NCI-H345 (cell line): ENCODE data around the gene IGF2BP2.
"Not testable (repeated sequence)": the region's sequence is repeated elsewhere in the genome, so short reads cannot be mapped to it uniquely, and the experiment has no call there.

Source experiments
- DNase-seq: peaks from one replicate; lab custom pipeline; 2025; lab: John Stamatoyannopoulos, UW

The IGF2BP2 gene

DNA sequence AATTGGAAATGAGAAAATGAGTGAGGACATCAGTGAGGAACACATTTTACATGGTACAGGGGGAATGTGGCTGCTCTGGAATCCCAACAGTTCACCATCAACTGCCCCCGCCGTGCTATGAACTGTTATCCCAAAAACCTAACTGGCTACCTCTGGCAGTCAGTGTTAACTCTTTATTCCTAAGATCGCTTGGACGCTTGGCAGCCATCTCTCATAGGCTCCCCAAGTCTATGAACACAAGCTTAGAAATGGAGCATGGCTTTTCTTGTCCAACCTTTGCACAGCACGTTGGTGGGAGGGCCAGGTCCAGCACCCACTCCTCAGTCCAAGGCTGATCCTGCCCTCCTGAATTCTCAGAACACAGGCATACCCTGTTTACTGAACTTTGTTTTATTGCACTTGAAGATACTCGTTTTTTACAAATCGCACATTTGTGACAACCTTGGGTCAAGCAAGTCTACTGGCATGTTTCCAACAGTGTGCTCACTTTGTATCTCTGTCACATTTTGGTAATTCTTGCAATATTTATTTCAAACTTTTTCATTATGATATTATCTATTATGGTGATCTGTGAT lies 185.1 kb downstream of the IGF2BP2 start:
- no peak for DNase-seq

GRCh38 chr3:185638651-185639050 lies 186.2 kb downstream of the IGF2BP2 start:
- not testable (repeated sequence) for DNase-seq

DNA sequence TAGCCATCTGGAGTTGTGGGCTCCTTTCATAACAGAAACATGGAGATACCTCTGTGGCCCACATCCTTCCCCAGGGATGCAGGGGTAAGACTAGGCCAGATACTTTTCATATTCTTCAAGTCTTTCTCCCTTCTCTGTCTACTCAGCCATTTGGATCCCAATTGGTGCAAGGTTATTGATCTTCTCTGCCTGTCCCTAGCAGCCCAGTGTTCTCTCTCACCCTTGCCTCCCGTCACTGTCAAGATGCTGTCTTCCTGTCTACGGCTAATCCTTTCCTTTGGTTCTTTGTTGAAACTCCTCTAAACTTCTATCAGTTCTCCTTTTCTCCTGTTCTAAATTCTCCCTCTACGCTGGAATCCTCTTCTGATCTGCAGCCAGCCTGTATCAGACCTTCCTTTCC lies 187.5 kb downstream of the IGF2BP2 start:
- no peak for DNase-seq

DNA sequence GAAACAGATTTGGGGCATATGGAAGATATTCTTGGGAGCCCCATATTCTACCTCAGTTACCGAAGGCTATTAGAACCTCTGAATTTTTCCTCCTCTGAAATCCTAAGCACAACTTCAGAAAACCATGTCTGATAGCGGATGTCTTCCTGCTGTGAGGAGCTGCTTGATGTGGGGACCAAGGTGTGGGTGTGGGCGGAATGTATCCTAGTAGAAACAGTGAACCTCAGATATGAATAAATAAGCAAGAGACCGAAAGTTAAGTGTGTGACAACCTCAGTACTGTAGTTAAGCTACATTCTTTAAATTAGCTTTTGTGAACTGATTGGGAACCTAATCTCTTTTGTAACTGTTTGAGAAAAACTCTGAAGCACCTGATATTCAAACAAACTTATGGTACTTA lies 191.8 kb downstream of the IGF2BP2 start:
- DNase-seq = no peak

- no peak for DNase-seq
Measured at GRCh38 chr3:185631508-185632206, 193.2 kb downstream of the IGF2BP2 start.

DNA sequence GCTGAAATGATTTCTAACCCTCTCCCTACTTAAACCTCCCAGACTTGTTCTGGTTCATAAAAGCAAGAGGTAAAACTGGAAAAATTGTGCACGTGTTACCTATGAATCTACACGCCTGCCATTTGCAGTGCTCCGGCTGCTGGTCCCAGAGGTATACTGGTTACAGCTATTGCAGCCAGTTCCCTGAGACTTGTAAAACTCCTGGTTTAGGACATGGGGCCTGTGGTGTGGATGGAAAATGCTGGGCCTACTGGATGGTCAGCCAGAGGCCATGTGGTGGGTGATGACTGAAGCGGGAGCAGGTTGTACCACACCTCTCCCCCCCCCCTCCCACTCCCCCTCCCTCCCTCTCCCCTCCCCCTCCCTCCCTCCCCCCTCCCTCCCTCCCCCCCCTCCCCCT lies 193.7 kb downstream of the IGF2BP2 start:
- no peak for DNase-seq

- no peak for DNase-seq
Measured at GRCh38 chr3:185630182-185630622, 194.6 kb downstream of the IGF2BP2 start.

DNA sequence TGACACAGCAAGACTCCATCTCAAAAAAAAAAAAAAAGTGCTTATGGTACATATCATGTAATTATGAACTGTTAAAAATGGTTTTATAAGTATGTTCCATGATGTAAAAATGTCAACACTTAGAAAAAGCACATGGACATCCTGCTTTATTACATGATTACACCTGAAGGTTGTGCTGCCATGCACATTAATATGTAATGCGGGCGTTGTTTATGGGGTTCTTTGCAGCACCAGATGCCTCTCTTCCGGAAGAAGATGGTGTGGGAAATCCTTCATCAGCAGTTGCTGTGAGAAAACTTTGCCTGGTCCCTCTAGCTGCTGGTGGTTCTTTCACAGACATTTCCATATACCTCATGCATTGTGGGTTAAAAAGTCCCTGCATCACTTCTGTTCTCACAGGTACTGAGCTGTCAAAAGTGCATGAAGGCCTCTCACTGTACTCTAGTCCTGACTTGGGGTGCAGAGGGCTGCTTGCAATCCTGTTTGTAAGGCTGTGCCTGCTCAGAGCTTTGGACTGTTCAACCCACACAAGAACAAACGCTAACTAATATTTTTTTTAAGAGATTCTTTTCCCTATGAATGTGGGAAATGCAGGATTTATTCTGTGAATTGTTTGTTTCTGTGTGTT lies 195.2 kb downstream of the IGF2BP2 start:
- no peak for DNase-seq

DNA sequence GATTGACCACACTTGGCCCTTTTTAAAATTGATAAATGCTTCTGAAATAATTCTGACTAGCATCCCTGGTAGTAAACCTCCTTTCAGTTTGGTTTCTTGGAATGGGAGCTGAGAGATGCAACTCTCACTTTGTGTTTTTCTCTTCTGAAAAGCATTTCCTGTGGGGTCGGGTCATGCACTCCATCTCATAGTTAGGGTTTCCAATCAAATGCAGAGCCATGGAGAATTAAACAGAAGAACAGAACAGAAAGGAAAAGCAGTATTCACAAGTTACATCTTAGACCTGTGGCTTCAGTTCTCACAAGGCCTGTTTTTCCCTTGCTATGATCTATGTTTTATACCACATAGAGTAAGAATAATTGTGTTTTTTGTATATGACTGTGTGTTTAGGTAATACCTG lies 199.1 kb downstream of the IGF2BP2 start:
- no peak for DNase-seq

DNA sequence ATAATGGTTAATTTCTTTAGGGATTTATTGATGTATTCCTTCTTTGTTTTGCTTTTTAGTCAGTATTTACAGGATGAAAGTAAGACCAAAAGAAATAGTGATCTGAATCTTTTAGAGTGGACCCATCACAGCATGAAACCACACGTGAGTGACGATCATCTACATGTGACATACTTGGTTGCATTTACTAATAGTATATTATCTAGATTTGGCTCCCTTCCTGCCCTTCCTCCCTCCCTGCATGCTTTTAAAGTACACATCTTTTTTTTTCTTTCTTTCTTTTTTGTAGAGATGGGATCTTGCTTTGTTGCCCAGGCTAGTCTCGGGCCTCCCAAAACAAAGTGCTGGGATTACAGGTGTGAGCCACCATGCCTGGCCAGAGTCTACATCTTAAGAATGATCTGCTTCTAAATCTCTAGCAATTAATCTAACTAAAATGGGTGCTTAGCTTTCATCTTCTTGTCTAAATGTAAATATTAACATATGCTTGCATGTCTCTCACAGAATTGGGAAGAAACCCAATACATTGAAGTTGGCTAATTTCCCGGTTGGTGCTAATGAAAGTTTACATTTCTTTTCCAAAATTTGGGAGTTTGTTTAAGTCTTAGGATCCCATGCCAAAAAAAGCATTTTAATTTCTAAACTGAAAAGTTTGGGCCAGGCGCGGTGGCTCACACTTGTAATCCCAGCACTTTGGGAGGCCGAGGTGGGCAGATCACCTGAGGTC lies 200.7 kb downstream of the IGF2BP2 start:
- DNase-seq = no peak

DNA sequence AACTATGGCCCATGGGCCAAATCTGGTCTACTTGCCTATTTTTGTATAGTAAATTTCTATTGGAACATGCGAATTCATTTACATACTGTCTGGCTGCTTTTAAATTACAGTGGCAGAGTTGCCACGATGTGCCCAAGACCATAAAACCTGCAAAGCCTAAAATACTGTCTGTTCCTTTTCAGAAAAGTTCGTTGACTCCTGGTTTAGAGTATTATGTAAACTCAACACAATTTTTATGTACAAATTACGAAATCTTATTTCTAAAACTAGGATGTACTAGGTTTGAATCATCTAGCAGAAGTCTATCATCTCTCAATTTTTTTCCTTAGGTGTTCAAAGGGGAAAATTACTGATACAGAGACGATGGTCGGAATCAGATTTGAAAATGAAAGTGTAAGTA lies 211.8 kb downstream of the IGF2BP2 start:
- no peak for DNase-seq

DNA sequence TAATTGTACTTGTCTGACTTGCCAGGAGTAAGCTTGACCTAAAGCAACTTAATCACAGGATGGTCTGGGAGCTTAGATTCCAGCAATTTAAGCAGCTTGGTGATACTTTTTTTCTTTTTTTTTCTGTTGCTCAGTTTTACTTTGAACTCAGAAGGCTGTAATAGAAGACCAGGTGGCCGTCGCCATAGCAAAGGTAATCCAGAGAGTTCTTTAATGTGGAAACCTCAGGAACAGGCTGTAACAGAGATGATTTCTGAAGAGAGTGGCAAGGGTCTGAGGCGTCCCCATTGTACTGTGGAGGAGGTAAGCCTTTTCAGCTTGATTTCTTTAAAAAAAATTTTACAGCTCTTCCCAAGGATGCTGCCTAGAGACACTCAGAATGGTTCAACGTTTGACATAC lies 218.6 kb downstream of the IGF2BP2 start:
- DNase-seq = no peak

DNA sequence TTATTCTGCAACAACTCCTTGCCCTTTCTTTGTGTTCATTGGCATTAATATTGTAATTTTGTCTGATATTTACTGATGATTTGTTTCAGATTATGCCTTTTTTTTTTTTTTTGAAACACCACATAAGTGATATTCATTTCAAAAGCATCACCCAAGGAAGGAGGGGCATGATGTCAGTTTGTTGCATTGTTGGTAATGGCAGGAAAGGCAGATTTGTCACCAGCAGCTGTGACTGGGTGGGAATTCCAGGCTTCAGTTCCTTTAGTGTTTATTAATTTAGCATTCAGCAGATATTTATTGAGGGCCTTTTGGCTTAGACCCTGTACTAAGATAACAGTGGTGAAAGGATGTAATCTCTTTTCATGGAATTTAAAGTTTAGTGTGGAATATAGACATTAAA lies 219.3 kb downstream of the IGF2BP2 start:
- DNase-seq = no peak

DNA sequence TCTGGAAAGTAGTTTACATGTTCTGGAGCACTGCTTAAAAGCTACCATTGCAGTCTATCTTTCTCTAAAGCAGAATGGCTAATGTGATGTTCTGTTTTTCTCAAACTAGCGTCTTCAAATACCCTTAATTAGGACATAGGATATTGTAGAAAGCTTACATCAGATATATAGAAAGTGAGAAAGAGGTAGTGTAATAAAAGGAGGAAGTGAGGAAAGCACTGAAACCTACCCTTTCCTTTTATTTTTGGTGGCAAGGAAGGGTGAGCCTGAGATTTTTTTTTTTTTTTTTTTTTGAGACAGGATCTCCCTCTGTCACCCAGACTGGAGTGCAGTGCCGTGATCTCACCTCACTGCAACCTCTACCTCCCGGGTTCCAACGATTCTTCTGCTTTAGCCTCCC lies 229.3 kb downstream of the IGF2BP2 start:
- DNase-seq = no peak

DNA sequence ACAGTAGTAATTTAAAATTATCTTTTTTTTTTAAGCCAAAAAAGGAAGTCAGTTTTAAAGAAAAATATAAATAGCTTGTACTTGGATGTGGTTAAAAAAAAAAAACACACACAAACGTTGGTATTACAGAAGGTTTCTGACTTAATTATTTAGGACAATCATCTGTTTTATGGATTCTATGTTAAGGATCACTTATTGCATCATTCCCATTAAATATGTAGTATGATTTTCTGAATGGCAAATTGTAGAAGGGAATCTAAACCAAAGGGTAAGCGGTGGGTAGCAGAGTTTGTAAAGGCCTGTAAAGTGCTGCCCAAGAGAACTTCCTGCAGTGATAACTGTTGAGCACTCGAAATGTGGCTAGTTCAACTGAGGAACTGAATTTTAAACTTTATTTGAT lies 230.8 kb downstream of the IGF2BP2 start:
- DNase-seq = no peak
